Measurements from ENCODE around the gene PAFAH1B1.

DNA sequence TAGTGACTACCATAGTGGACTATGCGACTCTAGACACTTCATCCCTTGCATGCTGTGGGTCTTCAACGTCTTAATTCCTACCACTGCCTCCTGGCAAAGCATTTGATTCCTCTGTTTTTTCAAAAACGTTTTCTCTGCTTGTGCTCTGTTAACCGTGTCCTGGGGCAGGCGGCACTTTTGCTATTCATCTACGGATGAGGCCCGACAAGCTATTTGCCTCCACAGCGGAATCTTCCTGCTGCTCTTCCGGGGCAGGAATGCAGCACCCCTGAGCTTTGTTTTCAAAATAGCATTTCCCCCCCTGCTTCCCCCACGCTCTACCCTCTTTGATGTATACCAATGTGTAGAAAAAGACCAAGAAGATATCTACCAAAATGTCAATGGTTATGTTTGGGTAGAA, 42.0 kb upstream of the PAFAH1B1 start:
- TF ChIP-seq, protein P1, sequence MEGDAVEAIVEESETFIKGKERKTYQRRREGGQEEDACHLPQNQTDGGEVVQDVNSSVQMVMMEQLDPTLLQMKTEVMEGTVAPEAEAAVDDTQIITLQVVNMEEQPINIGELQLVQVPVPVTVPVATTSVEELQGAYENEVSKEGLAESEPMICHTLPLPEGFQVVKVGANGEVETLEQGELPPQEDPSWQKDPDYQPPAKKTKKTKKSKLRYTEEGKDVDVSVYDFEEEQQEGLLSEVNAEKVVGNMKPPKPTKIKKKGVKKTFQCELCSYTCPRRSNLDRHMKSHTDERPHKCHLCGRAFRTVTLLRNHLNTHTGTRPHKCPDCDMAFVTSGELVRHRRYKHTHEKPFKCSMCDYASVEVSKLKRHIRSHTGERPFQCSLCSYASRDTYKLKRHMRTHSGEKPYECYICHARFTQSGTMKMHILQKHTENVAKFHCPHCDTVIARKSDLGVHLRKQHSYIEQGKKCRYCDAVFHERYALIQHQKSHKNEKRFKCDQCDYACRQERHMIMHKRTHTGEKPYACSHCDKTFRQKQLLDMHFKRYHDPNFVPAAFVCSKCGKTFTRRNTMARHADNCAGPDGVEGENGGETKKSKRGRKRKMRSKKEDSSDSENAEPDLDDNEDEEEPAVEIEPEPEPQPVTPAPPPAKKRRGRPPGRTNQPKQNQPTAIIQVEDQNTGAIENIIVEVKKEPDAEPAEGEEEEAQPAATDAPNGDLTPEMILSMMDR (conservative IDR thresholded peaks at IDR 0.05; ENCODE audit: low read depth, low read length) = no peak
- no peak for TF ChIP-seq EZH2 (IDR thresholded peaks at IDR 0.05; ENCODE audit: borderline replicate concordance, low read depth, low read length, poor library complexity, severe bottlenecking)

All from A673 (cell line).